ENCODE measurements around the gene TEX51.

DNA sequence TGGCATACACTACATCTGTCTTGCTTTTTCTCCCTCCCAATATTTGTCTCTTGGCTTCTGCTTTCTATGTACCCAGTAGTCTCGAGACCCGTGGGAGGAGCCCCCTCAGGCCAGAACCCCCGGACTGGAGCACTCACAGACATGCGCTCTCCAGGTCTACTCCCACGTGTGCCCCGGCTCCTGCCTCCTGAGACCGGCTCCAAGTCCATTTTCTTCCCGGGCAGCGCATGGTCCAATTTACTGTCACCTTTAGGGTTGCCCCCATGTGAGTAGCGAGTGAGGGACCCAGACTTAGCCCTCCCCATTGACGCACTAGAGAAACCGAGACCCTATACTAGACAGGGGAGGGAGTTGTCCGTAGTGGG, 11.8 kb upstream of the TEX51 start:
- TF ChIP-seq, protein P1, sequence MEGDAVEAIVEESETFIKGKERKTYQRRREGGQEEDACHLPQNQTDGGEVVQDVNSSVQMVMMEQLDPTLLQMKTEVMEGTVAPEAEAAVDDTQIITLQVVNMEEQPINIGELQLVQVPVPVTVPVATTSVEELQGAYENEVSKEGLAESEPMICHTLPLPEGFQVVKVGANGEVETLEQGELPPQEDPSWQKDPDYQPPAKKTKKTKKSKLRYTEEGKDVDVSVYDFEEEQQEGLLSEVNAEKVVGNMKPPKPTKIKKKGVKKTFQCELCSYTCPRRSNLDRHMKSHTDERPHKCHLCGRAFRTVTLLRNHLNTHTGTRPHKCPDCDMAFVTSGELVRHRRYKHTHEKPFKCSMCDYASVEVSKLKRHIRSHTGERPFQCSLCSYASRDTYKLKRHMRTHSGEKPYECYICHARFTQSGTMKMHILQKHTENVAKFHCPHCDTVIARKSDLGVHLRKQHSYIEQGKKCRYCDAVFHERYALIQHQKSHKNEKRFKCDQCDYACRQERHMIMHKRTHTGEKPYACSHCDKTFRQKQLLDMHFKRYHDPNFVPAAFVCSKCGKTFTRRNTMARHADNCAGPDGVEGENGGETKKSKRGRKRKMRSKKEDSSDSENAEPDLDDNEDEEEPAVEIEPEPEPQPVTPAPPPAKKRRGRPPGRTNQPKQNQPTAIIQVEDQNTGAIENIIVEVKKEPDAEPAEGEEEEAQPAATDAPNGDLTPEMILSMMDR (IDR thresholded peaks at IDR 0.05), result no peak
- no peak for TF ChIP-seq POLR2A (IDR thresholded peaks at IDR 0.05)

Data from heart left ventricle (tissue), 13 donors.